Transverse colon (tissue), 4 donors: ENCODE measurements around the gene FMO4. TPM values are rescaled to one million over a fixed set of nuclear protein-coding genes. Genes with fewer than 3 reads are reported as not detected.
"Not testable (repeated sequence)": the region's sequence is repeated elsewhere in the genome, so short reads cannot be mapped to it uniquely, and the experiment has no call there.

Experiments
- DNase-seq: peaks from one replicate; pipeline ENCODE4 v3.0.0-alpha.2; 2019
- H3K27ac ChIP-seq, 4 donors: fragments of 200-600 bp; sonication (generic); 2 replicates each; pipeline ENCODE4 v1.5.1; 2016 to 2018; ENCODE audit warnings: inconsistent platforms in 4 of 4
- H3K27me3 ChIP-seq: fragments of 200-600 bp; sonication (generic); 2 replicates; pipeline ENCODE4 v1.5.1; 2017; ENCODE audit warnings: inconsistent platforms
- H3K36me3 ChIP-seq, 4 donors: fragments of 200-600 bp; sonication (generic); 2 replicates each; pipeline ENCODE4 v1.5.1; 2017 to 2019; ENCODE audit warnings: inconsistent platforms in 4 of 4
- H3K4me1 ChIP-seq, 4 donors: fragments of 200-600 bp; sonication (generic); 2 replicates each; pipeline ENCODE4 v1.5.1; 2017 to 2020; ENCODE audit warnings: inconsistent platforms in 4 of 4
- H3K4me3 ChIP-seq, 4 donors: fragments of 200-600 bp; sonication (generic); 1 replicate in 1 of 4; 2 replicates in 3 of 4; pipeline versions ENCODE4 v1.5.1 to v1.6.1; 2017 to 2019; ENCODE audit warnings: inconsistent platforms in 4 of 4
- H3K9me3 ChIP-seq, 2 donors: fragments of 200-600 bp; sonication (generic); 2 replicates each; pipeline ENCODE4 v1.5.1; 2017 to 2019; ENCODE audit warnings: inconsistent platforms in 2 of 2
- CTCF ChIP-seq, 5 experiments: fragments of 200-600 bp in 3 of 5; fragments of 450-650 bp in 2 of 5; sonication (generic) in 3 of 5; IDR thresholded peaks; 1 replicate in 2 of 5; 2 replicates in 3 of 5; pipeline ENCODE4 v1.5.1; 2016 to 2017; ENCODE audit warnings: antibody characterized with exemption in 5 of 5, inconsistent platforms in 3 of 5, mild to moderate bottlenecking in 2 of 5, moderate library complexity in 1 of 5
- EP300 ChIP-seq: sonication (generic); formaldehyde crosslinking; IDR thresholded peaks from one replicate; pipeline ENCODE4 v1.6.1; 2017; ENCODE audit warnings: antibody characterized with exemption, low read depth
- POLR2A ChIP-seq: fragments of 450-650 bp; IDR thresholded peaks from one replicate; pipeline ENCODE4 v1.6.1; 2016; ENCODE audit warnings: antibody characterized with exemption, mild to moderate bottlenecking, moderate library complexity
- POLR2AphosphoS5 ChIP-seq, 3 donors: sonication (generic); formaldehyde crosslinking; IDR thresholded peaks; one replicate each; pipeline ENCODE4 v1.6.1; 2016; ENCODE audit warnings: antibody characterized with exemption in 3 of 3
- WGBS, 2 donors: methylation state at CpG; one replicate each; pipeline ENCODE4 v1.1.5; 2018; ENCODE audit warnings: low coverage in 1 of 2; 5-methylcytosine and 5-hydroxymethylcytosine counted together
- in situ Hi-C, 4 donors: fragments of 200-750 bp; cut with MboI; loops; one replicate each; pipeline versions ENCODE4 v1.15.0 to v1.15.1; 2017; ENCODE audit warnings: low sequenced_read_pairs in 3 of 4, low pct_ligation_motif_present in 1 of 4, low pct_unique_long_range_greater_than_20kb in 1 of 4
- intact Hi-C: fragments of 100-400 bp; cut with DNase I; formaldehyde crosslinking; loops from one replicate; pipeline ENCODE4 v1.15.1; 2023; ENCODE audit warnings: low total_unique reads
- total RNA-seq, 4 donors: library from RNA; depleted of rRNA; stranded (reverse); fragments of >200 nt; gene quantifications; one replicate each; pipeline ENCODE4 v1.1.0, GENCODE V29; 2016

Gene FMO4
- total RNA-seq, 4 donors from 2014 or later, result 1.00 to 178 (median 17.6) TPM

DNA sequence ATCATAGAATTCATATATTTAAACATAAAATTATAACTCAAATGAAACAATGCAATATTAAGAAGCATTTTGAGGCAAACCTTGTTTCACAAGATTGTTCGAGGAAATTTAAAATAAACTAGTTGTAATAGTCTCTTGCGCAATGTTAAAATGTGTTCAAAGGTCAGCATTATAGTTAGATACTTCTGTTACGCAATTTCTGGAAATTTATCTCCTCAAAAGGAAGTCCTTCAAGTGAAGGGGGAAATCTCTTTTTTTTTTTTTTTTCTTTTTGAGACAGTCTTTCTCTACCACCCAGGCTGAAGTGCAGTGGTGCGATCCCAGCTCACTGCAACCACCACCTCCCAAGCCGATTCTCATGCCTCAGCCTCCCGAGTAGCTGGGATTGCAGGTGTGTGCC, 52.1 kb downstream of the FMO4 start:
- no peak for DNase-seq
- intact Hi-C loops (no loop called here), in situ Hi-C loops (no loop called here)
- peaks cover 0 to 8% (median 0%) of the 10 kb centered on the region in 4 donors for H3K4me1 ChIP-seq
- H3K4me3 ChIP-seq, result no peak overlapping the region
- H3K27me3 ChIP-seq, result no peaks in the 10 kb centered on the region
- WGBS, 2 donors, result 64 to 72% methylated on average over 6 of the region's 6 CpGs
- TF ChIP-seq EP300 (no peak), POLR2AphosphoS5 (IDR thresholded peaks at IDR 0.05) (no peak), POLR2A (no peak)
- no peaks in the 10 kb centered on the region for H3K36me3 ChIP-seq
- H3K27ac ChIP-seq, result peak overlapping the region in 3 of 4 donors; percentile 16 to 21 (median 21)
- H3K9me3 ChIP-seq, result no peaks in the 10 kb centered on the region

- intact Hi-C loops, result no loop called here
- no peaks in the 10 kb centered on the region for H3K27me3 ChIP-seq
- TF ChIP-seq CTCF (IDR thresholded peaks at IDR 0.05), result no peak
- no peak for TF ChIP-seq POLR2A
- no peak for TF ChIP-seq EP300
- TF ChIP-seq POLR2AphosphoS5 (IDR thresholded peaks at IDR 0.05), result no peak
Measured at GRCh38 chr1:171366816-171367215, 52.8 kb downstream of the FMO4 start.

DNA sequence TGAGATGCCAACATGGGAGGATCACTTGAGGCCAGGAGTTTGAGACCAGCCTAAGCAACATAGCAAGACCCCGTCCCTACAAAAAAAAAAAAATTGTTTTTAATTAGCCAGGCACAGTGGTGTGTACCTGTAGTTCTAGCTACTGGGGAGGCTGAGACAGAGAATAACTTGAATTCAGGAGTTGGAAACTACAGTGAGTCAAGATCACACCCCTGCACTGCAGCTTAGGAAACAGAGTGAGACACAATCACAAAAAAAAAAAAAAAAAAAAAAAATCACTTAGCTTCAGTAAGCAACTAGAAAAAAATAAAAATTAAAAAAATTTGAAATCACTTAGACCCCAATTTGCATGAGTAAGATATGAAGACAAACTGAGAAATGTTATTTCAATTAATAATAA, 53.5 kb downstream of the FMO4 start:
- H3K36me3 ChIP-seq, result no peaks in the 10 kb centered on the region
- H3K9me3 ChIP-seq, result no peaks in the 10 kb centered on the region
- H3K27ac ChIP-seq, result no peak overlapping the region
- H3K4me3 ChIP-seq, result no peak overlapping the region
- H3K4me1 ChIP-seq, result peaks cover 0 to 8% (median 0%) of the 10 kb centered on the region in 4 donors
- no peak for DNase-seq
- TF ChIP-seq EP300 (no peak), POLR2A (no peak), CTCF (IDR thresholded peaks at IDR 0.05) (no peak), POLR2AphosphoS5 (IDR thresholded peaks at IDR 0.05) (no peak)
- intact Hi-C loops, result no loop called here
- in situ Hi-C loops, result no loop called here
- H3K27me3 ChIP-seq, result no peaks in the 10 kb centered on the region
- WGBS, 2 donors, result 78 to 85% methylated on average over 1 of the region's 1 CpG

More at GRCh38 chr1:171366816-171367215, 52.8 kb downstream of the FMO4 start:
- Histone ChIP-seq H3K9me3 (no peaks in the 10 kb centered on the region), H3K27ac (peak overlapping the region in 1 of 4 donors; percentile 16), H3K4me1 (peaks cover 0 to 8% (median 0%) of the 10 kb centered on the region in 4 donors), H3K36me3 (no peaks in the 10 kb centered on the region), H3K4me3 (no peak overlapping the region)
- no peak for DNase-seq
- 68% methylated on average over 2 of the region's 2 CpGs; no CpG with 5 or more reads in 1 of the 2 donors for WGBS, 2 donors
- in situ Hi-C loops, result no loop called here

- WGBS, 2 donors, result 84 to 86% methylated on average over 6 of the region's 6 CpGs
- Histone ChIP-seq H3K27me3 (no peaks in the 10 kb centered on the region), H3K36me3 (no peaks in the 10 kb centered on the region), H3K27ac (no peak overlapping the region), H3K4me3 (no peak overlapping the region), H3K9me3 (no peaks in the 10 kb centered on the region), H3K4me1 (no peaks in the 10 kb centered on the region)
- TF ChIP-seq POLR2A, result no peak
- TF ChIP-seq CTCF (IDR thresholded peaks at IDR 0.05), result no peak
- no peak for TF ChIP-seq EP300
- TF ChIP-seq POLR2AphosphoS5 (IDR thresholded peaks at IDR 0.05), result no peak
- intact Hi-C loops (no loop called here), in situ Hi-C loops (no loop called here)
- no peak for DNase-seq
Measured at GRCh38 chr1:171372418-171373084, 58.6 kb downstream of the FMO4 start.

GRCh38 chr1:171373357-171374122, 59.6 kb downstream of the FMO4 start:
- H3K4me1 ChIP-seq, in situ Hi-C loops, intact Hi-C loops, H3K27me3 ChIP-seq, H3K36me3 ChIP-seq, H3K9me3 ChIP-seq, DNase-seq: not testable (repeated sequence)
- Histone ChIP-seq H3K4me3 (peak overlapping the region in 1 of 4 donors; percentile 5), H3K27ac (peak overlapping the region in 1 of 4 donors; percentile 37)
- WGBS, 2 donors, result 80 to 81% methylated on average over 1 to 31 of the region's 32 CpGs
